Measurements from ENCODE around the gene POFUT2.

POFUT2 gene

GRCh38 chr21:45254460-45254930 lies 33.2 kb downstream of the POFUT2 start:
- H3K9me3 ChIP-seq (ENCODE audit: insufficient read depth, low read length) = peaks cover 16% of the 10 kb centered on the region
- no peak for DNase-seq (ENCODE audit: low read depth, low spot score)
- no peak overlapping the region for H3K4me3 ChIP-seq (ENCODE audit: insufficient read length, low read depth)
- no peak overlapping the region for H3K9ac ChIP-seq (ENCODE audit: insufficient read length, low read depth)
- TF ChIP-seq YY1 (IDR thresholded peaks at IDR 0.05; ENCODE audit: insufficient read depth, insufficient read length) = no peak
- TF ChIP-seq ZNF274 (IDR thresholded peaks at IDR 0.05; ENCODE audit: low read depth, low read length) = no peak
- no peak for TF ChIP-seq SUZ12 (IDR thresholded peaks at IDR 0.05; ENCODE audit: extremely low read depth, insufficient read depth, insufficient read length)
- H3K27me3 ChIP-seq (ENCODE audit: insufficient read depth, insufficient read length) = no peaks in the 10 kb centered on the region
- H3K36me3 ChIP-seq (ENCODE audit: insufficient read depth, insufficient read length, low read length) = no peaks in the 10 kb centered on the region
- peaks cover 34% of the 10 kb centered on the region for H3K4me1 ChIP-seq (ENCODE audit: insufficient read depth, insufficient read length)

- Histone ChIP-seq H3K4me3 (ENCODE audit: insufficient read length, low read depth) (no peak overlapping the region), H3K9me3 (ENCODE audit: insufficient read depth, low read length) (peaks cover 16% of the 10 kb centered on the region), H3K9ac (ENCODE audit: insufficient read length, low read depth) (no peak overlapping the region), H3K27me3 (ENCODE audit: insufficient read depth, insufficient read length) (no peaks in the 10 kb centered on the region), H3K4me1 (ENCODE audit: insufficient read depth, insufficient read length) (peaks cover 38% of the 10 kb centered on the region), H3K36me3 (ENCODE audit: insufficient read depth, insufficient read length, low read length) (no peaks in the 10 kb centered on the region)
- DNase-seq (ENCODE audit: low read depth, low spot score) = no peak
- TF ChIP-seq SUZ12 (IDR thresholded peaks at IDR 0.05; ENCODE audit: extremely low read depth, insufficient read depth, insufficient read length) = no peak
- no peak for TF ChIP-seq YY1 (IDR thresholded peaks at IDR 0.05; ENCODE audit: insufficient read depth, insufficient read length)
- TF ChIP-seq ZNF274 (IDR thresholded peaks at IDR 0.05; ENCODE audit: low read depth, low read length) = no peak
Measured at GRCh38 chr21:45253633-45254459, 33.8 kb downstream of the POFUT2 start.

GRCh38 chr21:45253180-45253579 lies 34.5 kb downstream of the POFUT2 start:
- no peaks in the 10 kb centered on the region for H3K36me3 ChIP-seq (ENCODE audit: insufficient read depth, insufficient read length, low read length)
- H3K9me3 ChIP-seq (ENCODE audit: insufficient read depth, low read length) = peaks cover 16% of the 10 kb centered on the region
- TF ChIP-seq YY1 (IDR thresholded peaks at IDR 0.05; ENCODE audit: insufficient read depth, insufficient read length) (no peak), ZNF274 (IDR thresholded peaks at IDR 0.05; ENCODE audit: low read depth, low read length) (no peak), SUZ12 (IDR thresholded peaks at IDR 0.05; ENCODE audit: extremely low read depth, insufficient read depth, insufficient read length) (no peak)
- no peak overlapping the region for H3K4me3 ChIP-seq (ENCODE audit: insufficient read length, low read depth)
- H3K9ac ChIP-seq (ENCODE audit: insufficient read length, low read depth) = no peak overlapping the region
- H3K4me1 ChIP-seq (ENCODE audit: insufficient read depth, insufficient read length) = peaks cover 37% of the 10 kb centered on the region
- no peaks in the 10 kb centered on the region for H3K27me3 ChIP-seq (ENCODE audit: insufficient read depth, insufficient read length)
- DNase-seq (ENCODE audit: low read depth, low spot score) = no peak

GRCh38 chr21:45252448-45252925 lies 35.2 kb downstream of the POFUT2 start:
- H3K9ac ChIP-seq (ENCODE audit: insufficient read length, low read depth) = no peak overlapping the region
- H3K4me1 ChIP-seq (ENCODE audit: insufficient read depth, insufficient read length) = peaks cover 30% of the 10 kb centered on the region
- DNase-seq (ENCODE audit: low read depth, low spot score) = no peak
- no peaks in the 10 kb centered on the region for H3K27me3 ChIP-seq (ENCODE audit: insufficient read depth, insufficient read length)
- TF ChIP-seq ZNF274 (IDR thresholded peaks at IDR 0.05; ENCODE audit: low read depth, low read length) (no peak), SUZ12 (IDR thresholded peaks at IDR 0.05; ENCODE audit: extremely low read depth, insufficient read depth, insufficient read length) (no peak), YY1 (IDR thresholded peaks at IDR 0.05; ENCODE audit: insufficient read depth, insufficient read length) (no peak)
- H3K4me3 ChIP-seq (ENCODE audit: insufficient read length, low read depth) = no peak overlapping the region
- H3K9me3 ChIP-seq (ENCODE audit: insufficient read depth, low read length) = peaks cover 16% of the 10 kb centered on the region
- H3K36me3 ChIP-seq (ENCODE audit: insufficient read depth, insufficient read length, low read length) = no peaks in the 10 kb centered on the region

GRCh38 chr21:45251635-45252447 lies 35.9 kb downstream of the POFUT2 start:
- TF ChIP-seq YY1 (IDR thresholded peaks at IDR 0.05; ENCODE audit: insufficient read depth, insufficient read length) = no peak
- peaks cover 16% of the 10 kb centered on the region for H3K9me3 ChIP-seq (ENCODE audit: insufficient read depth, low read length)

GRCh38 chr21:45250914-45251634 lies 36.6 kb downstream of the POFUT2 start:
- H3K4me1 ChIP-seq (ENCODE audit: insufficient read depth, insufficient read length) = peaks cover 19% of the 10 kb centered on the region
- H3K36me3 ChIP-seq (ENCODE audit: insufficient read depth, insufficient read length, low read length) = no peaks in the 10 kb centered on the region
- no peak for TF ChIP-seq YY1 (IDR thresholded peaks at IDR 0.05; ENCODE audit: insufficient read depth, insufficient read length)
- no peak for TF ChIP-seq SUZ12 (IDR thresholded peaks at IDR 0.05; ENCODE audit: extremely low read depth, insufficient read depth, insufficient read length)
- no peak for TF ChIP-seq ZNF274 (IDR thresholded peaks at IDR 0.05; ENCODE audit: low read depth, low read length)
- DNase-seq (ENCODE audit: low read depth, low spot score) = no peak
- no peak overlapping the region for H3K4me3 ChIP-seq (ENCODE audit: insufficient read length, low read depth)
- H3K9me3 ChIP-seq (ENCODE audit: insufficient read depth, low read length) = peaks cover 16% of the 10 kb centered on the region
- H3K9ac ChIP-seq (ENCODE audit: insufficient read length, low read depth) = no peak overlapping the region
- H3K27me3 ChIP-seq (ENCODE audit: insufficient read depth, insufficient read length) = no peaks in the 10 kb centered on the region

More at GRCh38 chr21:45251635-45252447, 35.9 kb downstream of the POFUT2 start:
- no peak overlapping the region for H3K9ac ChIP-seq (ENCODE audit: insufficient read length, low read depth)
- peaks cover 25% of the 10 kb centered on the region for H3K4me1 ChIP-seq (ENCODE audit: insufficient read depth, insufficient read length)
- no peaks in the 10 kb centered on the region for H3K36me3 ChIP-seq (ENCODE audit: insufficient read depth, insufficient read length, low read length)
- DNase-seq (ENCODE audit: low read depth, low spot score) = no peak
- no peak overlapping the region for H3K4me3 ChIP-seq (ENCODE audit: insufficient read length, low read depth)
- no peaks in the 10 kb centered on the region for H3K27me3 ChIP-seq (ENCODE audit: insufficient read depth, insufficient read length)
